Measurements from ENCODE around the gene GPX6. TPM values are rescaled to one million over a fixed set of nuclear protein-coding genes. Genes with fewer than 3 reads are reported as not detected.

The GPX6 gene
- total RNA-seq, 1 experiment from 2014 or later, result not detected

DNA sequence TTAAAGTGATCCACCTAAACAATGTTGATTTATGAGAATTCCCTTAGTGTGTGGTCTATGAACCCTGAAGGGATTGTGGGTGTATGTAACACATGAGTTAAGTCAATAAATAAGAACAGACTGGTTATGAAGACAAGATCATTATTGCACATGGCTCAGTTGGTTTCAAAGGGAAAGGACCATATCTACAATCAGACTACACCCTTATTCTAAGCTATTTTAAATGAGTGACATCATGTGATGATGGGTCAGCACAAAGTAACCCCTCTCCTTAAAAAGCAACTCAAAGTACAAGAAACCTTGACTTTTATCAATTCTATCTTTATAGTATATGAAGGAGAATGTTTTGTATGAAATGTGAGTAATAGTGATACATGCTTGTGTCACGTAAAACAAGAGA is 57.0 kb downstream of the GPX6 start:
- CTCF ChIA-PET, result no interaction called here
- no peaks in the 10 kb centered on the region for H3K27me3 ChIP-seq (ENCODE audit: insufficient read depth, low read length)
- ATAC-seq, result no peak

More for the DNA sequence above, 57.0 kb downstream of the GPX6 start:
- intact Hi-C loops (cut with micrococcal nuclease), result no loop called here
- no peak overlapping the region for H3K9ac ChIP-seq (ENCODE audit: low read length)
- H4K20me1 ChIP-seq (ENCODE audit: insufficient read depth), result no peaks in the 10 kb centered on the region
- H3K4me3 ChIP-seq (replicated peaks in 1 of 2; ENCODE audit: low read depth in 1 of 2, low read length in 2 of 2), result no peak overlapping the region
- no peak overlapping the region for H3K4me2 ChIP-seq (ENCODE audit: low read length)
- no peak for DNase-seq (ENCODE audit: low read depth, low spot score)
- H3K27ac ChIP-seq (ENCODE audit: low read depth, low read length), result no peak overlapping the region
- ChIA-PET RAD21 (ENCODE audit: low non-redundant PET in 1 of 2, low total read pairs in 2 of 2, uncharacterized antibody in 2 of 2, unreplicated experiment in 2 of 2) (no interaction called here), POLR2A (no interaction called here)
- no TSS peak for BruUV-seq (replicated peaks)
- no peak overlapping the region for H2AFZ ChIP-seq (ENCODE audit: low read depth, low read length, poor library complexity, severe bottlenecking)
- TF ChIP-seq ELF1 (IDR thresholded peaks at IDR 0.05; ENCODE audit: borderline replicate concordance, low read depth), result no peak
- TF ChIP-seq SP1 (IDR thresholded peaks at IDR 0.05; ENCODE audit: low read depth), result no peak
- no peak for TF ChIP-seq RAD21 (IDR thresholded peaks at IDR 0.05; ENCODE audit: low read depth)
- no peak for TF ChIP-seq SIN3A (IDR thresholded peaks at IDR 0.05; ENCODE audit: low read depth)
- H3K79me2 ChIP-seq (ENCODE audit: insufficient read depth, low read length), result no peaks in the 10 kb centered on the region
- no peaks in the 10 kb centered on the region for H3K4me1 ChIP-seq (ENCODE audit: control insufficient read depth in 1 of 2, insufficient read depth in 2 of 2, low read length in 2 of 2)
- H3K9me2 ChIP-seq (ENCODE audit: insufficient read depth), result no peaks in the 10 kb centered on the region
- H3K9me3 ChIP-seq (ENCODE audit: control insufficient read depth in 1 of 2, insufficient read depth in 1 of 2, low read depth in 1 of 2, low read length in 2 of 2), result no peaks in the 10 kb centered on the region
- no peaks in the 10 kb centered on the region for H3K36me3 ChIP-seq (ENCODE audit: control insufficient read depth in 1 of 2, insufficient read depth in 2 of 2, low read length in 2 of 2)

Other genes starting within 250 kb of the GPX6 start
- gene ZSCAN26, start 248.7 kb downstream of the GPX6 start, total RNA-seq (2021; ENCODE audit: unreplicated experiment), result 10.3 TPM
- 3.6 TPM for gene PGBD1, start 234.2 kb downstream of the GPX6 start, total RNA-seq (2021; ENCODE audit: unreplicated experiment)
- 10.1 TPM for gene ZSCAN31, start 179.6 kb downstream of the GPX6 start, total RNA-seq (2021; ENCODE audit: unreplicated experiment)
- 11.2 TPM for gene ZKSCAN3, start 165.8 kb downstream of the GPX6 start, total RNA-seq (2021; ENCODE audit: unreplicated experiment)
- 0.81 TPM for gene ZSCAN12, start 116.0 kb downstream of the GPX6 start, total RNA-seq (2021; ENCODE audit: unreplicated experiment)
- gene ZSCAN23, start 72.3 kb downstream of the GPX6 start, total RNA-seq (2021; ENCODE audit: unreplicated experiment), result not detected
- gene GPX5, start 10.1 kb upstream of the GPX6 start, total RNA-seq (2021; ENCODE audit: unreplicated experiment), result not detected

Data from HCT116 (cell line).